NCI-H1436 (cell line): ENCODE data around the gene UBTF.
A peak's percentile ranks its signal among the peaks of the same experiment; 100 is the strongest.

Experiments used
- DNase-seq: peaks from one replicate; lab custom pipeline; 2025; lab: John Stamatoyannopoulos, UW

Gene UBTF

GRCh38 chr17:44198721-44199552 is 20.5 kb downstream of the UBTF start:
- DNase-seq, result peak; percentile 52

GRCh38 chr17:44197980-44198720 is 21.3 kb downstream of the UBTF start:
- DNase-seq, result no peak

- DNase-seq, result no peak
These were observed 22.4 kb downstream of the UBTF start for GRCh38 chr17:44197107-44197506.

DNA sequence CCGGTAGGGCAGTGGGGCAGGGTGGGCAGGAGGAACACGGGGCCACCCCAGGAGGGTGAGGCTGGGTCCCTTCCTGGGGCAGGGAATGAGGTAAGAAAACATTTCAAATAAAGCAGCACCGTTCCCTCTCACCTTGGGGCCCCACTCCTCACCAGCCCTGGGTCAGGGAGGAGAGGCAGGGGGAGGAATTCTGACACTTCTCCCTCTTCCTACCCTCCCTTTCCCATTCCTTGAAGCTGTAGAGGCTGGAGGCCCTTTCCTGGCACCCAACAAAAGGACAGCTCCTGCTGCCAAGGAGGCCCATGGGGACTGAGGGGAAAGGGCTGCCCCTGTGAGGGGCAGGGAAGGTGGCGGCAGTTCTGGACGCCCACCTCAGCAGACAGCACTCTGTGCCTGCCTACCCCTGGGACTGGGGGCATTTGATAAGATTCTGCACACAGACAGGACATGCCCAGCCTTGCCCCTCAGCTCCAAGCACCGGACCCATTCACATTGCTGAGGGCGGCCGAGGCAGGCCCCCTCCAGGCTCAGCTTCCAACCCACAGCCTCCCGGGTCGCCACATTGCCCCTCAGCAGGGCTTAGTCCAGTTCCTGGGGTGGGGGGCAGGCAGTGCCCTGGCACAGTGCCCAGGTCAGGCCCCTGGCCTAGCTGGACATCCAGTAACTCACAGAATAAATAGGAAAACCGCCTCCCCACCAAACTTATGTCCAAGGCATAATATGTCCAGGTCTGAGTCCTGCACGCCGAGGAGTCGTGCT is 26.0 kb downstream of the UBTF start:
- DNase-seq, result no peak

DNA sequence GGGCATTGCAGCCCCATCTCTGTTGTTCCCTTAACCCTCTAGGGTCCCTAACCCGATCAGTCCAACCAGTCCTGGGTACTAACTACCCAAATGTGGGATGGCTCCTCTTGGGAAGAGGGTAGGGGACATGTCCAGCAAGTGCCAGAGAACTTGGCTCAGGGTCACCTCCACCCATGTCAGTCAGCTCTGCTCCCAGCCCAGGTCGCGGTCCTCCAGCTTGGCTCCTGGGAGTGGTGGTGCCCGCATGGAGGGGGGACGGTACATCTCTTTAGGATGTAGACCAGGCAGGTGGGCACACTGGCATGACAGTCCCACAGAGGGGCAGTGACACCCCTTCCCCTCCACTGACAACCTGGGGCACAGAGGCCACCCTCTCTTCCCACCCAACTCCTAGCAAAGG is 26.7 kb downstream of the UBTF start:
- no peak for DNase-seq

DNA sequence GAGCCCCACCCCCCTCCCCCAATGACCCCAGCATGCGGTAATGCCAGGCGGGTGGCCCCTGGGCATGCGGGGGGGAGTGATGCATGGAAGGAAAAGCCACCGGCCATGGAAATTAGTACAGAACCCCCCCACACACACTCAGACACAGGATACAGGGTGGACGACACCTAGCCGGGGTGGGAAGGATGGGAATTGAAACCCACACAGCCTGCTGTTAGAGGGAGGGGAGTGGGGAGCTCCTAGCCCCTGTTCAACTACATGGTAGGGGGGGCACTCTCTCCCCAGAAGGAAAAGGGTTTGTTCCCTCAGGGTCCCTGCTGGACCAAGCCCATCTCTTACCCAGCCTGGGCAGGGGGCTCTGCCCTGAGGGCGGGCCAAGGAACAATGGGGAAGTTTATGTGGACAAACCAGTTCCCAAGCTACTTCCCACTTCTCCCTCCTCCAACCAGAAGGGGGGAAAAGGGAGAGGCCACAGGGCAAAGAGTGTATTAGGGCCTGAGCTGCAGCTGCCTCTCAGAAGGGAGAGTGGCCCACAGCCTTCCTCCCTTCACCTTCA is 27.5 kb downstream of the UBTF start:
- DNase-seq, result no peak

- no peak for DNase-seq
These were observed 28.1 kb downstream of the UBTF start for GRCh38 chr17:44191369-44191768.

- no peak for DNase-seq
These were observed 29.0 kb downstream of the UBTF start for GRCh38 chr17:44190481-44190880.

- DNase-seq, result no peak
These were observed 30.7 kb downstream of the UBTF start for GRCh38 chr17:44188576-44189403.

- DNase-seq, result peak; percentile 81
These were observed 32.2 kb downstream of the UBTF start for GRCh38 chr17:44187131-44187899.

- peak; percentile 100 for DNase-seq
These were observed 33.0 kb downstream of the UBTF start, which contains the start of gene TMUB2 for GRCh38 chr17:44186307-44187130. Gene TMUB2 (plus strand): TSS chr17:44186972. CDS start chr17:44187709, 737 bp downstream.

DNA sequence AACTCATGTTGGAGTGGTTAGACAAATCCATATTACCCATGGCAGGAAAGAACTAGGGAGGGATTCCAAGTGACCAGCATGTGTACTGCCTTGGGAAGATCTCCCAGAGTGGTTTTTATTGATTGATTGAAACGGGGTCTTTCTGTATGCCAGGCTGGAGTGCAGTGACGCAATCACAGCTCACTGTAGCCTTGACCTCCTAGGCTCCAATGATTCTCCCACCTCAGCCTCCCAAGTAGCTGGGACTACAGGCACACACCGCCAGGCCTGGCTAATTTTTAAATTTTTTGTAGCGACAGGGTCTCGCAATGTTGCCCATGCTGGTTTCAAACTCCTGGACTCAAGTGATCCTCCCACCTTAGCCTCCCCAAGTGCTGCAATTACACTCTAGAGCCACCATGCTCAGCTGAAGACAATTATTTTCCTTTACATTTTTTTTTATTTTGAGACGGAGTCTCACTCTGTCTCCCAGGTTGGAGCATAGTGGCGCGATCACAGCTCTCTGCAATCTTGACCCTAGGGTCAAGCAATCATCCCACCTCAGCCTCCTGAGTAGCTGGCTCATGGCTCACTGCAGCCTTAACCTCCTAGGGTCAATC is 35.2 kb downstream of the UBTF start:
- DNase-seq, result no peak

- no peak for DNase-seq
These were observed 36.5 kb downstream of the UBTF start for GRCh38 chr17:44183024-44183423.

- DNase-seq, result no peak
These were observed 41.3 kb downstream of the UBTF start for GRCh38 chr17:44178133-44178532.

DNA sequence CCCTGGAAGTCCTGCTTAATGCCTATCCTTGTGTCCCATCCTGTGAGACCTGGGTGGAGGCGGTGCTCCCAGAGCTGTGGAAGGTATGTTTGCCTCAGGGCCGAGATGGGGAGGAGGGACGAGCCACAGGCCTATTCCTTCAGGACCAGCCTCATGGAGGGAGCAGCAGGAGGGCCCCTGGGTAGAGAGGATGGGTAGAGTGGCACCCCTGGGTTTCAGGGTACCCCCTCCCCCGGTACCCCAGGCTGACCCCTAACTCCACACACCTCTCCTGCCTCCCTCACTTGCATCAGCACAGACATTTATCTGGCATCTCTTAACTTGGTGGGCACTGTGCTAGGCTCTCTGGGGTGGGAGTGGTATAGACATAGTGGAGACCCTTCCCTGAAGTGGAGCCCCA is 41.8 kb downstream of the UBTF start:
- DNase-seq, result no peak

- no peak for DNase-seq
These were observed 42.6 kb downstream of the UBTF start for GRCh38 chr17:44176671-44177501.

DNA sequence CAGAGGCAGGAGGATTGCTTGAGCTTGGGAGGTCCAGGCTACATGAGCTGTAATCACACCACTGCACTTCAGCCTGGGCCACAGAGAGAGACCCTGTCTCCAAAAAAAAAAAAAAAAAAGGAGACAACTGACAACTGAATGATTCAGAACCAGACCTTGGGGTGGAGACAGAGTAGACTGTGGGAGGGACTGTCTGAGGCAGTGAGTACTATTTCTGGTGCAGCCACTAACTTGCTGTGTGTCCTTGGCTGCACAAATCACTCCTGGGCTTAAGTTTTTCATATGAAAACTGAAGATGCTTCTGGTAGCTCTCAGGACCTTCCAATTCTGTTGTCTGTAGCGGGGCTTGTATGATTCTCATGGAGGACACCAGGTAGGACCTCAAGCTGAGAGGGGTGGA is 43.2 kb downstream of the UBTF start:
- no peak for DNase-seq

DNA sequence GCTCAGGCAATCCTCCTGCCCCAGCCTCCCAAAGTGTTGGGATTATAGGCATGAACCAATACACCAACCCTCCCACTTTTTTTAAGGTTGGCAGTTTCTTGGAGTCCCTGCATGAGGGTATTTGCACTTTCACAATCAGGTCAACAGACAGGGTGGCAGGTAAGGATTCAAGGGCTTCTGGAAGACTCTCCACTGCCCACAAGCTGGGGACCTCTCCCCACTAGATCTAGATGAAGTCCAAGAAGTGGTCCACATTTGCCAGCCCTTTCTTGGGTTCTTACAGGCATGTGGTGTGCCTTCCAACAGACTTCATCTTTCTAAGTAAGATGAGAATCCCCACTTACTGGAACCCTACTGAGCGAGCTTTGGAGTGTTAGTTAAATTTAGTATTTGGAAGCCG is 45.0 kb downstream of the UBTF start:
- no peak for DNase-seq
